Measurements from ENCODE around the gene NAGLU.

DNA sequence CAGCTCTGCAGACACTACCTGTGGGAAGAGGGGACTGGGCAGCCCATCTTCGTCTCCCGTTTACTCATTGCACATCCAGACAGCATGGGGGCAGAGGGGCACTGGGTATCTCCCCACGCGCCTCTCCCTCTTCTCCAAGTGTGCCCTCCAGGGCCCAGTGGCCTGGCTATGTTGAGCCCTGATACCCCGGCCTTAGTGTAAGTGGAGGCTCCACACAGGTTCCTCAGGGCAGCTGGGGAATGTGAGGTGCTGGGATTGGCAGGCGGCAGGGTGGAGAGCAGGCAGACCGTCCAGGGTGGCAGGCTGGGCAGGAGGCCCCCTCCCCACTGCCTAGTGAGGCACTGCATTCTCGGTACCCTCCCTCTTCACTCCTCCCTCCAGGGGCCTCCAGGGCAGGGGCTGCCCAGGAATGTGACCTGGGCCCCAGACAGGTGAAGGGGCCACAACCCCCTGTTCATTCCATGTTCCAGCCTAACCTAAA, 13.2 kb upstream of the NAGLU start:
- TF ChIP-seq FOXK2 (IDR thresholded peaks at IDR 0.05) (no peak), EZH2 (IDR thresholded peaks at IDR 0.05; ENCODE audit: borderline replicate concordance, control insufficient read depth, low read depth, low read length) (no peak)
- TF ChIP-seq, protein P1, sequence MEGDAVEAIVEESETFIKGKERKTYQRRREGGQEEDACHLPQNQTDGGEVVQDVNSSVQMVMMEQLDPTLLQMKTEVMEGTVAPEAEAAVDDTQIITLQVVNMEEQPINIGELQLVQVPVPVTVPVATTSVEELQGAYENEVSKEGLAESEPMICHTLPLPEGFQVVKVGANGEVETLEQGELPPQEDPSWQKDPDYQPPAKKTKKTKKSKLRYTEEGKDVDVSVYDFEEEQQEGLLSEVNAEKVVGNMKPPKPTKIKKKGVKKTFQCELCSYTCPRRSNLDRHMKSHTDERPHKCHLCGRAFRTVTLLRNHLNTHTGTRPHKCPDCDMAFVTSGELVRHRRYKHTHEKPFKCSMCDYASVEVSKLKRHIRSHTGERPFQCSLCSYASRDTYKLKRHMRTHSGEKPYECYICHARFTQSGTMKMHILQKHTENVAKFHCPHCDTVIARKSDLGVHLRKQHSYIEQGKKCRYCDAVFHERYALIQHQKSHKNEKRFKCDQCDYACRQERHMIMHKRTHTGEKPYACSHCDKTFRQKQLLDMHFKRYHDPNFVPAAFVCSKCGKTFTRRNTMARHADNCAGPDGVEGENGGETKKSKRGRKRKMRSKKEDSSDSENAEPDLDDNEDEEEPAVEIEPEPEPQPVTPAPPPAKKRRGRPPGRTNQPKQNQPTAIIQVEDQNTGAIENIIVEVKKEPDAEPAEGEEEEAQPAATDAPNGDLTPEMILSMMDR (IDR thresholded peaks at IDR 0.05 in 2 of 3, conservative IDR thresholded peaks at IDR 0.05 in 1 of 3; ENCODE audit: control insufficient read depth in 2 of 3, extremely low read depth in 1 of 3, insufficient read depth in 1 of 3, low read depth in 3 of 3, low read length in 3 of 3) = no peak

Data from GM12878 (cell line).